RPMI8226 (cell line): ENCODE data around the gene VWC2.
"Not testable (repeated sequence)": the region's sequence is repeated elsewhere in the genome, so short reads cannot be mapped to it uniquely, and the experiment has no call there.

Experiments
- DNase-seq: peaks from one replicate; pipeline ENCODE4 v3.0.0-alpha.2; 2015

VWC2 gene

DNA sequence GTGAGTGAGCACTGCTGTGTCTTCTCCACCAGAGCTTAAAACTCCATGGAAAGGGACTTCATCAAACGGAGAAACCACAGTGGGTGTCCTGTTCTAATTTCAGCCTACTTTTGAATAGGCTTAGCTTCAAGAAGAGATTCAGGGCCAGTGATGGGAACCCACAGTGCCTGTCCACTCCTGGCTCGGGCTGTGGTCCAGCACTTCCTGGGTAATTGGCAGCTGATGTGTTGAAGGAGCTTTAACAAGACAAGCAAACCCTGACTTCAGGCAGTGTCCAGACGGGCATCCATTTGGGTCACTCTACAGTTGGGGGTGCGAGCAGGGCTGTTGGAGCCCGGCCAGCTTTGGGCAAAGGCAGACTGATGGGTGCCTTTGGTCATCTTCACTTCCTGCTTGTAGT, 14.5 kb downstream of the VWC2 start:
- no peak for DNase-seq

DNA sequence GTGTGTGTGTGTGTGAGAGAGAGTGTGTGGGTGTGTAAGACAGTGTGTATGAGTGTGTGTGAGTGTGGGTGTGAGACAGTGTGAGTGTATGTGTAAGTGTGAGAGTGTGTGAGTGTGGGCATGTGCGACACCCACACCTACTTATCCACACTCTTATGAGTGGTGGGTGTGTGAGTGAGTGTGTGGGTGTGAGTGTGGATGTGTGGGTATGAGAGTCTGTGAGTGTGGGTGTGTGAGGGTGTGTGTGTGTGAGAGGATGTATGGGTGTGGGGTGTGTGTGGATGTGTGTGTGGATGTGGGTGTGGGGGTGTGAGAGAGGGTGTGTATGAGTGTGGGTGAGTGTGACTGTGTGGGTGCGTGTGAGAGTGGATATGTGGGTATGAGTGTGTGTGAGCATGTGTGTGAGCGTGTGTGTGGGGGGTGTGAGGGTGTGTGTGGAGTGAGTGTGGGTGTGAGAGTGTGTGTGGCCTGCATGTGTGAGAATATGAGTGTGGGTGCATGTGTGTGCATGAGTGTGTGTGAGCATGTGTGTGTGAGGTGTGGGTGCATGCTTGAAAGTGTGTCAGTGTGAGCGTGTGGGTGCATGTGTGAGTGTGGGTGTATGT, 15.1 kb downstream of the VWC2 start:
- DNase-seq: no peak

DNA sequence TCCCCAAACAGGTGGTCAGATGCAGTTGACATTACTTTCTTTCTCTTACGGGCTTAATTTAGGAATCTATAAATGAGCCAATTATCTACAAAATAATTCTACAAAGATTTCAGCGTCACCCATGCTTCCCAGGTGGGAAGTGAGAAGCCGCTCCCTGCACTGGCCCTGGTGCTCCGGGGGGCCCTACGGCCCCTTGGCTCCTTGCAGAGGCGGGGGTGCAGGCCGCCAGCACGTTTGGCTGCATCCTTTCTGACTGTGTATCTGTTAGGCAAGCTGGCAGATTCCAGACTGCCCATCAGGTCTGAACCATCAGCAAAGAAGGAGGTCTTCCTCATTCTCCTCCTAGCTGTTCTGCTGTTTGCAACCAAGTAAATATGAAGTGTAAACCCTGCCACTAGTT, 16.3 kb downstream of the VWC2 start:
- no peak for DNase-seq

DNA sequence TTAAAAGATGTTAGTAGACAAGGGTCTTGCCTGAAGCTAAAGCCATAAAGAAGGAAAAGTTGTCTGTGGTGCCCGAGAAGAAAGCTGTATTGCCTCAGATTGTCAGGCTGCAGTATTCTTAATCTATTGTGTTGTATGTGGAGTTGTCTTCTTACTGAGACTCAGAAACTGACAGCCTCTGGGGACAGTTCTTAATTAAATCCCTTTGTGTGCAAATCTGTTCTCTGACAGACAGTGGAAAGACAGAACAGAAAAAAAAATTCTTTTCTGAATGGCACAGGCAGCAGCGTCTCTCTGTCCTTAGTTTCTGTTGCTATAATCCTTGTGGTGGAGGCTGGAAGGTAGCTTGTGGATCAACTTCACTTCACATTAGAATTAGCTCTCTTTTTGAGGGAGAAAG, 16.8 kb downstream of the VWC2 start:
- no peak for DNase-seq

DNA sequence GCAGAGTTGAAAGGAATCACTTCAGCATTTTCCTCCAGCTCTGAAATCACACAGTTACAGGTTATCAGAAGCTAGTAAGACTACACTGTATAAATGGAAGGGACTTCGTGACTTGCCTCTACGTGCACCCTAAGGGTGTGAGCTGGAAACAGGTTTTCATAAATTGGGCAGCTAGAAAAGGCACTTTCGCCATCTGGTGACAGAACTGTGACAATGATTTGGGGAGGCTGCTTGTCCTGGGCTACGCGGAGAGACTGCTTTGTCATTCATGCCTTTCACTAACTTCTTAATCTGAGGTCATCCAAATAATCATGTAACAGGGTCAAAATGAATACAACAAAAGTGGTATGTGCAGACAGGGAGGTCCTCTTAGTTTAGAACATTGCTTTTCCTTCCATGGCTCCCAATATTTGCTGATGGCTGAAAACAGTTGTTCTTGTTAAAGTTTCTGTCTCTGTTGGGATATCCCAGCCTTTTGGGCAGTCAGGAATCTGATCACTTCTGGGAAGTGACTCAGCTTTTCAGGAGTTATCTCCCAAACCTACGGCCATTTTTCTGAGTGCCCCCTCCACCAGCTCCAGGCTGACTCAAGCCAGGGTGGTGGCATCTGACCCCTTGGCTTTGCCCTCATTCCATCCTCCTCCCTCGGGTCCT, 17.8 kb downstream of the VWC2 start:
- DNase-seq: peak; percentile 33

DNA sequence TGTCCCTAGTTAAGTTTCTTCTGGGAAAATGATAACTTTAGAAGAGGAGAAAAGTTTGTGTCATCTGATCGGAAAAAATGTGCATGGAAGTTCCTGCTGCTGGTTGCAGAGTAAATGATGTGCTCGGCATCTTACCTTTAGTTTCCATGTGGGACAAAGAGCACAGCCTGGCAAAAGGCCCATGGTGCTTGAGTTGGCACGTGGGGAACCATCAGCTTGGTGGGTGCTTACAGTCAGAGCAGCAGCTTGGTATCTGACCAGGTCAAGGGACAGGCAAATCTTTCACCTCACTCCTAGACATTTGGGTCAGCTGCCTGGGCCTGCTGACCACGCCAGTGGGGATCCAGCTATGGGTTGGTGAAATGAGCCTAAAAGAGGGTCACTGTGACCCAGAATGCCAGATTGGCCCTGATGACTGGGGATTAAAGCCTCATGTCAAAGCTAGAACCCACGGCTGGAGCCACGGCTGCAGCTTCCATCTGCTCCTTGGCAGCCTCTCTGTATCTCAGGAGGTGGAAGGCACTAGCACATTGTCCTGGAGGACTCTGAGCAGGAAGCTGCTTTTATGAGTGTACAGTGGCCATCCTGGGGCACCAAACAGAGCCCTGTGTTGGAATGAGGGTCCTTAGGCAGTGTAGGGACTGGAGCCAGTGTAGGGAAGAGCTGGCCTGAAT, 24.7 kb downstream of the VWC2 start:
- no peak for DNase-seq

DNA sequence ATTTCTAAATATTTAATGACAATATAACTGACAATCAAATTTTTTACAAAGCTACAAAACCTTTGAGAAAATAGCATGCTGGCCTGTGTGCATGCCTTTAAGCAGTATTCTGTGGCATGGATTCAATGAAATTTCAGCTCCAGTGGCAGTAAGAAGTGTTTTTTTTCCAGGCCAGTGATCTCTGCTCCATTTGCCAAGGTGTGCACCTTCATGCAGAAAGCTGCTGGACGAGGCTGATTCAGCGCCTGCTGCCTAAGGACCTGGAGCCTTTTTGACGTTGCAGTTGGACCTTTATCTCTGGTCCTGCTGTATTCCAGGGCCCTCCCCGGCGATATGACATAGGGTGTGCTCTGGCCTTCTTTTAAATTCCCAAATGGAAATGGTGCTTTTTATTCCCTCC, 26.6 kb downstream of the VWC2 start:
- no peak for DNase-seq

DNA sequence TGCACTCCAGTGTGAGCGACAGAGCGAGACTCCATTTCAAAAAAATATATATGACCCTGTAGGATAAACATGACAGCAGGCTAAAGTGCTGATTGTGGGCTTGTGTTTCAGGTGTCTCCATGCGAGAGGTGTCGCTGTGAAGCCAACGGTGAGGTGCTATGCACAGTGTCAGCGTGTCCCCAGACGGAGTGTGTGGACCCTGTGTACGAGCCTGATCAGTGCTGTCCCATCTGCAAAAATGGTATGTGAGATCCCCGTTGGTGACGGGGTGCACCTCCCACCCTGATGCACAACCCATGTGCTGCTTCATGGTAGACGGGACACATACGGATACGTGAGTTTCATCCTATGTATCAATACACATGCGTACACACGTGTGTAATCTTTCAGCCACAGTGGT, 29.2 kb downstream of the VWC2 start:
- DNase-seq: no peak

DNA sequence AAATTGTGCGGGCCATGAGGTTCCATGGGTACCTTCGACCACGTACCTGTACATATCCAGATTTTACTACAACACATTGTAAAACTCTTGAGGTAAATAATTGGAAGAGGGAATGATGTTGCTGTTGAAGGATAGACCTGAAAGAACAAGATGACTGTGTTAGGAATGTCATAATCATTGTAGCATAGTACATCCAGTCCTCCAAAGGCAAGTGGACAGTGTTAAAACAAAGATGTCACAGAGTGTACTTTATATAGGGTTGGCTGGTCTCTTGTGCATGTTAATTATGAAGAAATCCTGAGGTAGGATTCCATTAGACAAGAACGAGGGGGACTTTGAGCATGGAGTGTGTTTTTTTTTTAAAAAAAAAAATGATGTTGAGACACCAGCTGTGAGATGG, 30.4 kb downstream of the VWC2 start:
- no peak for DNase-seq

DNA sequence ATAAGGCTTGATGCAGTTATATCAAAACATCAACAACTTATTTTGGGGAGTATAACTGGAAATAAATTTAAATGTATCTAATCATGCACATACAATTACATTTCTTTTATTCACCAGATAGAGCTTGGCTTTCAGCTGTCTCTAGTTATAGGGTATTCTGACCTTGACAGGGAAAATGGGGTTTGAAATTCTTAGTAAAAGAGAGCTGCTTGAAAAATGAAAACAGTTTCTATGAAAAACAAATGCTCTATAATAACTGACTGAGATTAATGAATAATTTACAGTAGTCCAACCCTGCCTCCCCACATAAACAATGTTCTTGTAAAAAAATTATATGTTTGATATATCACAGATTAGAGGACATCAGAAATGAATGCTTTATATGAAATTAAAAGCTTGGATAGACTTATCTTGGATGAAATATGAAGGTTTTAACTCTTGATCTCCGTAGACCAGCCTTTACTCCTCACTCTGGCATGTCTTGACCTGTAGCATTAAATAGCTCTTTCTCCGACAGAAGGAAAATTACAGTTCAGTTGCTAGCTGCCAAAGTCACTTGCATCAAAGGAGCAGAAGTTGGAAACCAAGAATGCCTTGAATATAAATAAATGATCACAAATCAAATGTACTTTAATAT, 32.1 kb downstream of the VWC2 start:
- DNase-seq: no peak

DNA sequence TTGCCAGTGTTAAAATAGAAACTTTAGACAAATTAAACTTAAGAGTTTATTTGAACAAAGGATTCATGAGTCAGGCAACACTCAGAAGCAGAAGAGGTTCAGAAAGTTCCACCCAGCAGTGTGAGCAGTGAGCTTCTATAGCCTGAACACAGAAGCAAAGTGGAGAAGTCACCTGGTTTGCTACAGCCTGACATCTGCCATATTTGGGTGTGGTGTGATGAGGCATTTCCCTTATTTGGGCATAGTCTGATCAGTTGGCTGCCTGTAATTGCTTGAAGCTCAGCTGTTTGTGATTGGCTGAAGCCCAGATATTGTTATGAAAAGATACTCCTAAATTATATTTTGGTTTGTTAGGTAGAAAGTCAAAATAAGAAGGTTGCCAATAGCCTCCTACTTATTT, 39.1 kb downstream of the VWC2 start:
- no peak for DNase-seq

DNA sequence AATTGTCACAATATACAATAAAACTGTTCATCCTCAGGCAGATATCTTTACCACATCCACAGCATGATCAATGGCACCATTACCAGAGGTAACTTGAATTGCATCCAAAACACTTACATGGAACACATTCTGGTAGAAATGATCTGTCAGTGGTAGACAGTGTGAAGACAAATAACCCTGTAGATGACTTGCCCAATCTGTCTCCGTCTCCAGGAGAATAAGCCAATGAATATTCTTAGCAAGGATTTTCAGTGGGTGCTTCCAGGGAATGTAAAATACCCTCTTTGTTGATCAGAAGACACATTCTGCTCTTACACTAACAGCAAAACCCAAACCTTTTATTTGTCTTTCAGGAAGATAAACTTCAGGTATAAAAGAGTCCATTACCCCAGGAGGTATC, 43.8 kb downstream of the VWC2 start:
- no peak for DNase-seq

DNA sequence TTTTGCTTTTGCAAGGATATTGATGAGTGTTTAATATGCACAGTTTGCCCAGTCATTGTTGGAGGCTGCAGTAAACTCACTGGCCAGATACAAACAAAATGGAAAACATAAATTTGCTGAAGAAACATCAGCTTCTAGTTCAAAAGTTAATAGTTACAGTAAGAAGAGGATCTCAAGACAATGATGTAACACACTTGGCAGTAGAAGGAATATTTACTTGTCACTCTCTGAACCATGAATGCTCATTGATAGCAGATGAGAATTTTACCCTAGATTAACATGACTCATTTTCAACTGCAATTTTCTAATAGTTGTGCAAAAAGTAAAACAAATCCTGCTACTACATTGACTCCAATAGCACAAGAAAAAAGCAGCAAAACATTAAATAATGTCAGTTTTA, 47.7 kb downstream of the VWC2 start:
- DNase-seq: no peak

DNA sequence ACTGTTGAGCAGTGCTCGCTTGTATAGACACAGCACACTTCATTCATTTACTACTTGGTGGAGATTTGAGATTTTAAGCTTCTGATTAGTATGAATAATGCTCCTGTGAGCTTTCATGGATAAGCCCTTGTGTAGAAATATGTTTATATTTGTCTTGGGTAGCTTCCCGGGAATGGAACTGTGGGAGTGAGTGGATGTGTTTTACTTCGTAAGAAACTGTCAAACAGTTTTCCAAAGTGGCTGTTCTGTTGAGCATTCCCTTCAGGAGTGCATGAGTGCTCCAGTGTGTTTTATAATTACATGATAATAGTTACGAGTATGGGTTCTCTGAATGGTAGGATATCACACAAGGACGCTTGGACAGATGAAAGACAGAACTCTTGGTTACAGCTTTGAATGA, 49.4 kb downstream of the VWC2 start:
- DNase-seq: no peak

DNA sequence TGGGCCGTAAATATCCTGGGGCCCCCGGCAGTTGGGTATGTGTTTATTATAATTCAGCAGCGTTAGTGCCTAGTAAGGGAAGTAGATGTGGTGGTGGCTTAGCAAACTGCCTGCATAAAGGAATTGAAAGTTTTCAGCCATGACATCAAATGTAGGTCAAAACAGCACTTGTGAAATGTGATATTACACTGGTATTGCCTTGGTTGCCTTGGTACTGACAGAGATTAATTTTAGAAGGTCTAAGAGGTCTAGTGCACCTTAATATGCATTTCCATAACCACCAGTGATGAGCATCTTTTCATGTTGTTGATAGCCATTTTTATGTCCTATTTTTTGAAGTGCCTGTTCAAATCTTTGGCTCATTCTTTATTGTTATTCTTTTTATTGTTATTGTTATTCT, 50.1 kb downstream of the VWC2 start:
- DNase-seq: no peak

DNA sequence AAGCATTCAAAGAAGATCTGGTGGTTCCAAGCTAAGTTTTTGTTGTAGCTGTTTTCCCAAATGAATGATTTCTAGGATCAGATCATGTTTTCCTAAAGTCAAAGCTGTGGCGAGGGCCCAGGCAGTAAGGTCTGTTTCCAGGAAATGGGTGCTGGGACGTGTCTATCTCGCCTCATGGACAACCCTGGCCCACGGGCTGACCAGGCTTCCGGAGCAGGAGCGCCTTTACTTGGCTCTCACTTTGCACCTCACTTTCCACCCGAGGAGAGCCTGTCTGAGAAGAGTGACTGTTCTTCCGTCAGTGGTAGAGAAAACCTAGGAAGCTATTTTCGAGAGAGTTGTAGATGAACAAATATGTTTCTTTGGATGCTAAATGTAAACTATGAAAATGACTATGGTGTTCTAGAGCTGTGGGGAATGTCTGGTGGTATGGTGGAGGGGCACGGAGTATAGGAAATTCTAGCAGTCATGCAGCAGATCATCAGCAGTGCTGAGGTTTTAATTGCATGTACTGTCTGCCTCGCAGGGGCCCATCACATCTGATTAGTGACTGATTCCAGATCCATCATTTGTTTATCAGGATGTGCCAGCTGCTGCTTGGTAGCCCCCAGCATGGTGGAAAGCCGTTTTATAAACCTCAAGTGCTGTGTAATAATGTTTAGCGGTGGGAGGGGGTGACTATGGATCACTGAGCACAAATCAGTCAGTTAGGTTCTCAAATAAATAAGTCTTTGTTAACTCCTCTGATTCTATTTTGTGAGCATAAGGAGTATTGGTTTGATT, 66.6 kb downstream of the VWC2 start:
- DNase-seq: no peak

DNA sequence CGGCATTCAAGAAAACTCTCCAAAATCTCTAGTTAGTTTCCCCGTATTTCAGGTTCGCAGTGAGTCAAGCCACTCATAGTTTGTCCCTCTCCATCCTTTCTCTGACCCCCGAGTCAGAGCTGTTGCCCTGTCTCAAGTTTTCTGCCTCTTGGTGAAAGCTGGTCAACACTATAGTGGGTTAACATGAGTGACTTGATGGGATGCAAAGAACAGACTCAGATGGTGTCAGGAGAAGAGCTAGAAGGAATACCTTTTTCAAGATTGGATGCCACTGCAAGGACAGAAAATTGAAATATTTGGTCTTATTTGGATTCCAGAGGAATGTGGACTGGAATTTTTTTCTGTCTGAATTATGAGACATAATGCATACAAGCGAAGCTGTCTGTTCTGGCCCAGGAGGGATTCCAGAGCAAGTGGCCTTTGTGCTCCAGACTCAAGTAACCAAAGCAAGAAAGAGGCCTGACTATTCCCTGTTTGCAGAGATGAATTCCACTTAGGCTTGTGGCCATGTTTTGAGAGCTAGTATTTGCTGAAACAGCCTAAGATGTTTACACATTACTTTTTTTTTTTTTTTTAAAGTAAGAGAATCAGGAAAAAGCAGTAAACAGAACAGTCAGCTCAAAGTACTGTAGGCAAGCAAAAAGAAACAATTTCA, 67.4 kb downstream of the VWC2 start:
- DNase-seq: no peak

DNA sequence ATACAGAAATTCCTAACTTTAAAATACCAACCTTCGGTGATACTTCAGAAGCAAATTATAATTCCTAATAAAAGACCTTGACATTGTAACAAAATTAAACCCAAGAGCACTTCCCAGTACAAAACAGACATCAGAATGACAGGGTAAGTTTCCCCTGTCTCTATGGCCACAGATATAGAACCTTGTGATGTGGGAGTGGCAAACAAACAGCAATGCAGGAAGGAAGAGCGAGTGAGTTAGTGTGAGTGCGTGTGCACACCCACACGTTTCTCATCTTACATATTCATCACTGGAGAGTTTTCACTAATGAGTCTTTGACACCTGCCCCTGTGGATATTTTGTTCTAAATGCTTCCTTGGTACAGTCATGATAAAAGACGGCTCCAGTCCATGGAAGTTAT, 72.2 kb downstream of the VWC2 start:
- DNase-seq: no peak

DNA sequence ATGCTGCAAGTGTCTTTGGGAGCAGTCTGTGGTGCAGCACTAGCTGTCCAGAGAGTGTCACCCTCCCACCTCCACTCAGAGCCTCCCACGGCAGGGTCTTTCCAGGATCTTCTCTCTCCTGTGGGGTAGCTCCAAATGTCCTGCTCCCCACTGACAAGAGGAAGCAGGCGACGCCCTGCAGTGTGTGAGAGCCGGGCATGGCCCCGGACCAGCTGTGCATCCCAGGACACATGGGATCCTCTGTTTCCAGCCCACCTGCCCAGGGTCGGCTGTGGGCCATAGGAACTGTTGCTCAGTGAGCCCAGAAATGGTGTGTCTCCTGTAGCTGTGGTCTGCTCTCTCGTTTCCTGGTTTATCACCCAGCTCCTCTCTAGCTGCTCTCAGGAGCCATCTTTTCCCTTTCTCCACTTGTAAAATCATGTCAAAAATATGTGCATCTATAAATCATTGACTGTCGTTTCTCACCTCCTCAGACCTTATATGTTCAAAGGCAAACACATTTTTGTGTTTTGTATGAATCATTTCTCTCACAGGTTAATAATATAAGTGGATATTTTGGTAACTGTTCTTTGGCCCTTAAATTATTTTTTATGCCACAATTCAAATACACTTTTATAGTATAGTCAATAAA, 74.9 kb downstream of the VWC2 start:
- DNase-seq: no peak

DNA sequence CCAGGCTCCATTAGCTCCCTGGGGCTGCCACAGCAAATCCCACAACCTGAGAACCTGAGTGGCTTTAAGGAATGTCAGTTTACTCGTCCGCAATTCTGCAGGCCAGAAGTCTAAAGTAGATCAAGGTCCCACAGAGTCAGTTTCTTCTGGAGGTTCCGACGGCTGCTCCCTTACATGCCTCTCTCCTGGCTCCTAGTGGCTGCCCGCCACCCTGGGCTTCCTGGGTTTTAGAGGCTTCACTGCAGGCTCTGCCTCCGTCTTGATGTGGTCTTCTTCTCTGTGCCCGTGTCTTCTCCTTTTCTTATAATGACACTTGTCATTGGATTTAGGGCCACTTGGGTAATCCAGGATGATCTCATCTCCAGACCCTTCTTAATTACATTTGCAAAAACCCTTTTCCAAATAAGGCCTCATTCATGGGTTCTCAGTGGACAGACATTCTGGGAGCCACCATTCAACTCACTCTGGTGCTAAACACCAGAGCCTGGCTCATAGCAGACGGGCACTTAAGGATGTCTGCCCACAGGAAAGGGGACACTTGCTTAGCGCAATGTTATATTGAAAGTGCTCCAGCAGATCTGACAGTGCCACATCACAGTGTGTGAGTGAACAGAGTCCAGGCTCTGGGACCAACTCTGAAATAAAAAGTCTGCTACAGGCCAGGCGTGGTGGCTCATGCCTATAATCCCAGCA, 77.6 kb downstream of the VWC2 start:
- no peak for DNase-seq

DNA sequence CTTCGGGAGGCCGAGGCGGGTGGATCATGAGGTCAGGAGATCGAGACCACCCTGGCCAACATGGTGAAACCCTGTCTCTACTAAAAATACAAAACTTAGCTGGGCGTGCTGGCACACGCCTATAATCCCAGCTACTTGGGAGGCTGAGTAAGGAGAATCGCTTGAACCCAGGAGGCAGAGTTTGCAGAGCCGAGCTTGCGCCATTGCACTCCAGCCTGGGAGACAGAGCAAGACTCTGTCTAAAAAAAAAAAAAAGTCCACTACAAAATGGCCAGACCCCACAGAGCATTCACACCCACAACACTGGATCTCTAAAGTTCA, 78.1 kb downstream of the VWC2 start:
- DNase-seq: not testable (repeated sequence)
